ENCODE results near the gene EEPD1. TPM values are rescaled to one million over a fixed set of nuclear protein-coding genes. Genes with fewer than 3 reads are reported as not detected.
"Not testable (repeated sequence)": the region's sequence is repeated elsewhere in the genome, so short reads cannot be mapped to it uniquely, and the experiment has no call there.

The EEPD1 gene
- total RNA-seq, 2 experiments from 2014 or later, result 1.4 to 3.3 TPM

DNA sequence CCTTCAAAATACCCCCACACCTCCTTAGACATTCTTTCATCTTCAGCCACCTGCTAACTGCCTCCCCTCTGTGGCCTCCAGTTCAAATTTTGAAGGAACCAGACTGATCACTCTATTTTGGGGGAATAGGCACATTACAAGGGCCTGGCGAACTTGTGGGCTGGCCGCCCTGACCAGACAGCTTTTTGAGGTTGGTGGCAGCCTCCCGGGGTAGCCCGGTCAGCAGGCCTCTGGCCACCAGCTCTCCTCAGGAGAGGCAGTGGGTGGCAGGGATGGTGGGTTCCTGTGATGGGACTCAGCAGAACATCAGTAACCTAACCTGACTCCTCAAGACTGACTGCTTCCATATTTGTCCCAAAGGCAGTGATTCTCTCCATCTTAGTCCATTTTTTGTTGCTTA, 17.4 kb upstream of the EEPD1 start:
- no peak for DNase-seq
- Mint-ChIP-seq H3K27me3 (peaks cover 17% of the 10 kb centered on the region), H3K27ac (no peak overlapping the region), H3K9me3 (ENCODE audit: low read depth) (no peaks in the 10 kb centered on the region), H3K36me3 (no peaks in the 10 kb centered on the region), H3K4me1 (peaks cover 6% of the 10 kb centered on the region), H3K4me3 (no peak overlapping the region)
- no peak for ATAC-seq
- CTCF ChIA-PET, result no interaction called here

DNA sequence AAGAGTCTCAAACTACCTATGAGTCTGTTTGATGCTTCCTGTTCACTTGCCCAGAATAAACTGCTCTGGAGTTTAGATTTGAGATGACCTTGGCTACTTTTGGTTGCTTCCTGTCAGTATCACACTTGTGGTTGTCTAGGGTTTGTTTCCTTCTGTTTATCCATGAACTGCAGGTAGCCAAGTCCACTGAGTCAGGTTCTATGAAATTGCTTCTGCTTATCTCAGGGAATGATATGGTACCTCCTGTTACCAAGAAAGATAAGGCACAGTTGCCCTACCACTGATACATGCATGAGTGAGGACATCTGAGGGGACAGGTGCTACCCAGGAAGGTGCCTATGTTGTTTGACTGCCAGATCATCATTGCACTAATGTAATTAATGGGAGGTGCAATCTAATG, 15.8 kb upstream of the EEPD1 start:
- DNase-seq (no peak), ATAC-seq (no peak)
- Mint-ChIP-seq H3K36me3 (no peaks in the 10 kb centered on the region), H3K4me3 (no peak overlapping the region), H3K4me1 (peaks cover 6% of the 10 kb centered on the region), H3K27ac (no peak overlapping the region), H3K9me3 (ENCODE audit: low read depth) (no peaks in the 10 kb centered on the region), H3K27me3 (peaks cover 16% of the 10 kb centered on the region)
- CTCF ChIA-PET, result no interaction called here

DNA sequence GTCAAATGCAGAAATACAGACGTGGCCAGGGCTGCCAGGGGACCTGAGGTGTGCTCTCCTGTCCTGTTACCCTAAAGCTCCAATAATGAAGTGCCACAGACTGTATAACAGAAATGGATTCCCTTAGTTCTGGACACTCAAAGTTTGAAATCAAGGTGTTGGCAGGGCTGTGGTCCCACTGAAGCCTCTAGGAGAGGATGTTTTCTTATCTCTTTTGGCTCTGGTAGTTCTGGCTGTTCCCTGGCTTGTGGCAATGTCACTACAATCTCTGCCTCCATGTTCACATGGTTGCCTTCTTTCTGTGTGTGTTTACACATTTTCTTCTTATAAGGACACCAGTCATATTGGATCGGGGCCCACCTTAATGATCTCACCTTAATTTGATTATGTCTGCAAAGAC, 15.3 kb upstream of the EEPD1 start:
- H3K9me3 Mint-ChIP-seq (ENCODE audit: low read depth), result no peaks in the 10 kb centered on the region
- ATAC-seq, result no peak
- peaks cover 17% of the 10 kb centered on the region for H3K27me3 Mint-ChIP-seq
- no peak overlapping the region for H3K4me3 Mint-ChIP-seq
- no peak overlapping the region for H3K27ac Mint-ChIP-seq
- peaks cover 6% of the 10 kb centered on the region for H3K4me1 Mint-ChIP-seq
- CTCF ChIA-PET, result no interaction called here
- H3K36me3 Mint-ChIP-seq, result no peaks in the 10 kb centered on the region
- no peak for DNase-seq

DNA sequence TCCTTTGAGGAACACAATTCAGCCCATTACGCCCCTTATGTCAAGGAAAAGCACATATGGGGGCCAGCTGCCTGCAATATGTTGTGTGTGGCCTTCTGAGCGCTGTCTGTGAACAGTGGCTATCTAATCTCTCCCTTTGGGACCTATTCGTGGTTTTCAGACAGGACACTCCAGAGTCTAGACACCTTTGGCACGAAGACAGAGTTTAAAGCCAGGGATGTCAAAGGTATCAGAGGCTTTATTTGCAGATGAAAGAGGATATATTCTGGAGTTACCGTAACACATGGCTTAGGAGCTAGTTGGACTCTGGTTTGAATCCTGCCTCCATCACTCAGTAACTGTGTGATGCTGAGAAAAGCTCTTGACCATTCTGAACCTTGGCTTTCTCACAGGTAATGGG, 14.8 kb upstream of the EEPD1 start:
- H3K9me3 Mint-ChIP-seq (ENCODE audit: low read depth), result no peaks in the 10 kb centered on the region
- H3K4me3 Mint-ChIP-seq, result no peak overlapping the region
- H3K27ac Mint-ChIP-seq, result no peak overlapping the region
- DNase-seq (no peak), ATAC-seq (no peak)
- peaks cover 6% of the 10 kb centered on the region for H3K4me1 Mint-ChIP-seq
- CTCF ChIA-PET, result no interaction called here
- no peaks in the 10 kb centered on the region for H3K36me3 Mint-ChIP-seq
- peaks cover 17% of the 10 kb centered on the region for H3K27me3 Mint-ChIP-seq

DNA sequence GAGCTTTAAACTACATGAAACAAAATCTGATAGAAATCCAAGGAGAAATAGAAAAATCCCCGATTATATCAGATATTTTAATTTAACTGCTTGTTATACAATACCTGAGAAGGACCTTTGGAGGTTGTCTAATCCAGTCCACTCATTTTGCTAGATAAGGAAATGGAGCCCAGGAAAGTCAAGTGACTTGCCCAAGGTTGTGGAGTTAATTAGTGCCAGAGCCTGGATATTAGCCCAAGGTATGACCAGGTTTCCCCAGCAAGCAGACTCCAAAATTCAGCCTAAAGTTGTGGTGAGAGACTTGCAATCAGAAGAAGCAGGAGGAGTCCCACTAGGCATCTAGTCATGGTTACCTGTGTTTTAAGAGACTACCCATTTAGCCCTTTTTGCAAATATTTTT, 11.7 kb upstream of the EEPD1 start:
- ATAC-seq, result no peak
- no peaks in the 10 kb centered on the region for H3K36me3 Mint-ChIP-seq
- no peak overlapping the region for H3K27ac Mint-ChIP-seq

DNA sequence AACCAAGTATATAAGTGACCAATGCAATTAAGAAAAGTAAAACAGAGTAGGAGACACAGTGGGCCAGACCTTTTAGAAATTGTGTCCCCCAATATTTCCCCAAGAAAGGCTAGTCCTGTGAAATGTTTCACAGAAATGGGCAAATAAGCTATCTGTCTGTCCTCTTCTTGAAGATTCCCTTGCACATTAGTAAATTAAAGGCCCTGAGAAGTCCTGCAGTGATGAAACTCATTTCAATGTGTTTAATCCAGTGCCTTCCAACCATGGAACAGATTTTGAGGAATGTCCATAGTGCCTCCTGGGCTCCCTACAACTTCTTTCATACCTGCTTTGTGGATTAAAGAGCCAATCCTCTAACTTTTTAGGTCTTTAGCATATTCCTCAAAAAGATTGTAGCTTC, 11.2 kb upstream of the EEPD1 start:
- H3K9me3 Mint-ChIP-seq (ENCODE audit: low read depth), result no peaks in the 10 kb centered on the region

More for the DNA sequence above, 11.7 kb upstream of the EEPD1 start:
- Mint-ChIP-seq H3K9me3 (ENCODE audit: low read depth) (no peaks in the 10 kb centered on the region), H3K4me3 (no peak overlapping the region), H3K4me1 (peaks cover 6% of the 10 kb centered on the region), H3K27me3 (peaks cover 30% of the 10 kb centered on the region)
- DNase-seq, result no peak
- CTCF ChIA-PET, result no interaction called here

DNA sequence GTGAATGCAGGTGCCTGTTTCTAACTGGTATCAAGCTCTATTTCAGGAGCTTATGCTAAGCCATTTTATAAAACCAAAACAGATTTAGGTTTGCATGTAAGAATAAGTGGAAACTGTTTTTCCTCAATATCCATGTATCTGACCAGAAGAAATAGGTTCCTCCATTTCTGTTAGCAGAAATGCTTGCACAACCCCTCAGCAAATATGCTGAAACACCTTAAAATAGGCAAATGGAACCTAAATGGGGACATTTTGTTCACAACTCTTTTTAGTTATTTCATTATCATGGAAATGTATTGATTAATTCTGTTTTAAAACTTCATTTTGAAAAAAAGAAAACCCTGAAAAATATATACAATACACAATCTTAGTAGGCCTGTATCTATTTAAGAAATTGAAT, 8.9 kb upstream of the EEPD1 start:
- Mint-ChIP-seq H3K4me3 (no peak overlapping the region), H3K4me1 (no peaks in the 10 kb centered on the region), H3K27ac (no peak overlapping the region), H3K27me3 (peaks cover 30% of the 10 kb centered on the region), H3K9me3 (ENCODE audit: low read depth) (no peaks in the 10 kb centered on the region), H3K36me3 (no peaks in the 10 kb centered on the region)
- CTCF ChIA-PET, result no interaction called here
- no peak for DNase-seq
- no peak for ATAC-seq

More for the DNA sequence above, 11.2 kb upstream of the EEPD1 start:
- ATAC-seq, result no peak
- Mint-ChIP-seq H3K27me3 (peaks cover 30% of the 10 kb centered on the region), H3K4me1 (peaks cover 5% of the 10 kb centered on the region), H3K4me3 (no peak overlapping the region), H3K27ac (no peak overlapping the region), H3K36me3 (no peaks in the 10 kb centered on the region)
- CTCF ChIA-PET, result no interaction called here
- no peak for DNase-seq

DNA sequence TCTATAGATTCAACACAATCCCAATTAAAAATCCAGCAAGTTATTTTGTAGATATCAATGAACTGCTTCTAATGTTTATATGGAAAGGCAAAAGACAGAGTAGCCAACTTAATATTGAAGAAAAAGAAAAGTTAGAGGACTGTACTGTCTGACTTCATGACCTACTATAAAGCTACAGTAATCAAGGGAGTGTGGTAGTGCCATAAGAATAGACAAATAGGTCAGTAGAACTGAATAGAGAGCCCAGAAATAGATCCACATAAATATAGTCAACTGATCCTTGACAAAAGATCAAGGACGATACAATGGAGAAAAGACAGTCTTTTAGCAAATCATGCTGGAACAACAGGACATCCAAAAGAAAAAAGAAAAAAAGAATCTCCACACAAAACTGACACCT, 7.4 kb upstream of the EEPD1 start:
- DNase-seq, result no peak
- Mint-ChIP-seq H3K4me3 (no peak overlapping the region), H3K9me3 (ENCODE audit: low read depth) (no peaks in the 10 kb centered on the region), H3K27ac (no peak overlapping the region), H3K4me1 (no peaks in the 10 kb centered on the region), H3K36me3 (no peaks in the 10 kb centered on the region), H3K27me3 (peaks cover 26% of the 10 kb centered on the region)
- ATAC-seq, result no peak
- CTCF ChIA-PET, result no interaction called here

DNA sequence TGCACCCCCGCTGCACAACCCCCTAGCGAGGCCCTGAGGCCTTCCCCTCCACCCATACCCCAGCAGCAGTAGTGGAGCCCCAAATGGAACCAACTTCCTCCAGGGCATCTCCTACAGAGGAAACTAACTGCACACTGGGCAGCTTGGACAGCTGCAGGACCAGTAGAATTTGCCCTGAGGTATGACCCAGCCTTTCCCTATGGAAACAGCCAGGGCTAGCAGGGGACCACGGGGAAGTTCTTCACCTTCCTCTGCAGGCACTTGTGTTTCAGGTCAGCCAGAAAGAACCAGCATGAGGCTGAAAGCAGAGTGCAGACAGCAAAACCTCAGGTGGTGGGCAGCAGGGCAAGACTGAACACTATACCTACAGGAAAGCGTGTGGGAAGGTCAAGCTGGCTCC, 5.7 kb upstream of the EEPD1 start:
- H3K36me3 Mint-ChIP-seq, result no peaks in the 10 kb centered on the region
- peaks cover 20% of the 10 kb centered on the region for H3K27me3 Mint-ChIP-seq
- DNase-seq, result no peak
- no peak overlapping the region for H3K27ac Mint-ChIP-seq
- no peak overlapping the region for H3K4me3 Mint-ChIP-seq
- CTCF ChIA-PET, result interaction anchor here (1.3 kb wide), 1 partner anchor 172 kb away, joined by 3 read pairs; no protein-coding TSS in a partner anchor
- H3K9me3 Mint-ChIP-seq (ENCODE audit: low read depth), result no peaks in the 10 kb centered on the region
- H3K4me1 Mint-ChIP-seq, result peaks cover 3% of the 10 kb centered on the region
- no peak for ATAC-seq

DNA sequence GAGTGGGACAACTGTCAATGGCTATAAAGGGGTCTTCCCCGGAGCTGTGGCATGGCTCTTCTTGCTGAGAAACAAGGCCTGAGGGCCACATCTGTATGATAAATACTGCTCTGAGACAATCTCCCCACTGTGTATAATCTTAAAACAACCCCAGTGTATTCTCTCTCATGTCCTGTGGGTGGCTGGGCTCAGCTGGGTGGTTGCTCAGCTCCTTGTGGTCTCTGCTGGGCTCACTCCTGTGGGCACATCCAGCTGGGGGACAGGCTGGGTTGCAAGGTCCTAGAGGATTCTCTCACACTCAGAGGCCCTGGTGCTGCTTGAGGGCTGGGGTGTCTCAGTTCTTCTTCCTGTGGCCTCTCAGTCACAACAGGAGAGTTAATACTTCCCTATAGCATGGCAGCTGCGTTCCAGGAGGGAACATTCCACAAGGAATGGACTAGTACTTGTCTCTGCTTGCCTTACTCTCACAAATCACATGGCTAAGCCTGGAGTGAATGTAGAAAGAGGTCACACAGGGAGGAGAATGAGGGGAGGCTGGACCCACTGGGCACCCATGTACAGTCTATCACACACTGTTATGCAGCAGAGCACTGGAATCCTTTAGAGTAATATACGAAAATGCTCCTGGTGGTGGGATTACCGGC, 4.5 kb upstream of the EEPD1 start:
- Mint-ChIP-seq H3K9me3 (ENCODE audit: low read depth) (no peaks in the 10 kb centered on the region), H3K36me3 (no peaks in the 10 kb centered on the region), H3K4me3 (no peak overlapping the region), H3K4me1 (peaks cover 4% of the 10 kb centered on the region), H3K27me3 (peaks cover 19% of the 10 kb centered on the region), H3K27ac (no peak overlapping the region)
- ATAC-seq (no peak), DNase-seq (no peak)
- CTCF ChIA-PET, result interaction anchor here (0.6 kb wide), 1 partner anchor 1033 kb away, joined by 4 read pairs; no protein-coding TSS in a partner anchor

DNA sequence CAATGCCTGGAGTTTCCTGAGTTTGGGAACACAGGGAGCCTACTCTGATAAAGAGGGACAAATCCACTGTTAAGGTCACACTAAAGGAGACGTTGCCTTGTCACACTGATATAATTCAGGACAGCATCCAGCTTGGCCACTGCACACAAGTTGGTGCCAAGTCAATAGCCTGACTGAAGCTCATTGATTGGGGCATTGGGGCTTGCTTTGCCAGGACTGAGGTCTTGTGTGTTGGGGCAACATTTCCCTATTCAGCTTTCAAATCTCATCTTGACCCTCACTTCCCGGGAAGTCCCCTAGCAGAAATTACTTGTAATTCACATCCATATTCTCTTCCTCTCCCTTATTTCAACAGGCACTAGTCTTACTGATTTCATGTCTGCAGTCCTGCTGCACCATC, 3.8 kb upstream of the EEPD1 start:
- H3K27ac Mint-ChIP-seq; DNase-seq; H3K4me1 Mint-ChIP-seq; CTCF ChIA-PET; H3K36me3 Mint-ChIP-seq; H3K4me3 Mint-ChIP-seq; H3K9me3 Mint-ChIP-seq (ENCODE audit: low read depth); ATAC-seq: not testable (repeated sequence)
- peaks cover 22% of the 10 kb centered on the region for H3K27me3 Mint-ChIP-seq

DNA sequence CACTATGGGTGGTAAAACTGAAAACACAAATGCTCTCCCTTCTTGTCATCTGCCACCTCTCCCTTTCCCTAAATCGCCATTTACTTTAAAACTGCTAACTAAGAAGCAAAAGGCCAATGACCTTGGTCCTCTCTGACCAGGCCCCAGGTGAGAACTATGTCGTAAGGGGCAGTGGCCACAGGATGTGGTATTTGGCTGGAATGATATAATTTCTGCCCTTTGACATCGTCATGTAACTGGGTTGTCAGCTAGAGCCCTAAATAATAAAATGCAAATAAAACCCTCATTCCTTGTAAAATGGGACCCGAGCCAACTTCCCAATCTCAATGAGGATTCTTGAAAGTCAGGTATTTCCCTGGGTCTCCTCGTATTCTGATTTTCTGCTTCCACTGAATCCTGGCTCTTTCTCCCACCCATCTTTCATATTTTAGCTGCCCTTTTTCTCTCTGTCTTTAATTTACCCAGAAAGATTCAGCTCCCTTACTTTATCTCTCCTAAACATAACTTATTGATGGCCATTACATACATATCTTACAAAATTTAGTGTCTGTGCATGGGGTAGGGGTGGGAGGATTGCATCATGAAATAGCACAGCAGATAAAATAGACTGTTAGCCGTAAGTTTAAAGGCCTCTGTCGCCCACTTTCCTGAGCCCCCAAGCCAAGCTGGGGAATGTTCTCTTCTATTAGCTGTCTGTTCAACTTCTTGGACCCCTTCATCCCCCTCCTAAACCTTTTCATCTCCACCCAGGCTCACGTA, 3.2 kb upstream of the EEPD1 start:
- Mint-ChIP-seq H3K4me1 (peaks cover 4% of the 10 kb centered on the region), H3K27me3 (peaks cover 24% of the 10 kb centered on the region), H3K27ac (no peak overlapping the region), H3K36me3 (no peaks in the 10 kb centered on the region), H3K4me3 (no peak overlapping the region), H3K9me3 (ENCODE audit: low read depth) (no peaks in the 10 kb centered on the region)
- ATAC-seq (no peak), DNase-seq (no peak)
- CTCF ChIA-PET, result no interaction called here

DNA sequence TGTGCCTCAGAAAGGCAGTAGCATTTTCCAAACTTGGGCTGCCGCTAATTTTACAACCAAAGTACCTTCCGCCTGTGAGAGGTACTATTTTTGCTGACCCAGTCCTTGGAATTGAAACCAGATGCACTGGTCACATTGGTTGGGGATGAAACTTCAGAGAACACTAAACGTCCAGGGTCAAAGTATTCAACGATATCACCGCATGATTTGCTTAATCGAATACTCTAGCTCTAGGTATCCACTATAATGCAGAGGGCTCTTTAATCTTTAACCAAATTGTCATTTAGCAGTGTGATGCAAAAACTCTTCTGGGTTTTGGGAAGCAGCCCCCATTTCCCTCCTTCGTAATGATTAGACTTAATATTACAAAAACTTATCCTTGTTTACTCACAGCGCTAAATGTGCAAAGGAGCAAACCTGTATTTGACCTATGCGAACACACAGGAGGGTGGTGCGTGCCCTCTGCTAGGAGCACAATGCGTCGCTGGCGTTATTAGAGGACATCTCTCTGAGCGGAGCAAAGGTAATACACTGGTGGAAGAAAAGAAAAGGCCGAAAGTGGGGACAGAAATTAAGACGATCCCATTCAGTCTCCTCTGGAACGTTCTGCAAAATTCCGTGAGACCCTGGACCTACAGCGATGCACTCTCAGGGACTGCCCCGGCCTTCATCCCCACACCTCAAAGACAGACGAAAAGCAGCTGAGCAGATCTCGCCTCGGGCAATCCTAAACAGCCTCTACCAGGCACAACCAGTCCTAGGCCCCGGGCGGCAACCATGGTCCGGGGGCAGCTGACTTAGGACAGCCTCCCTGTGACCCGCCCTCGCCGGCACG, 916 bp upstream of the EEPD1 start:
- no peak for ATAC-seq
- Mint-ChIP-seq H3K4me3 (peak overlapping the region; percentile 68), H3K9me3 (ENCODE audit: low read depth) (no peaks in the 10 kb centered on the region), H3K27ac (peak overlapping the region; percentile 29), H3K27me3 (peaks cover 14% of the 10 kb centered on the region), H3K36me3 (no peaks in the 10 kb centered on the region), H3K4me1 (peaks cover 4% of the 10 kb centered on the region)
- DNase-seq, result no peak
- CTCF ChIA-PET, result interaction anchor here (1.0 kb wide), 1 partner anchor 34 kb away, joined by 3 read pairs; no protein-coding TSS in a partner anchor

Data from activated CD8-positive, alpha-beta memory T cell treated with anti-CD3 and anti-CD28 coated beads, Interleukin-2, amount 10 ng/mL, durations not matched to agents 7 days and 5 days (primary cell).